Skin epidermis (tissue), 12 donors: Measurements from ENCODE around the gene KRT35.

Experiments
- H3K27ac ChIP-seq, 21 experiments: fragments of 200-600 bp; sonication (generic) in 11 of 21; one replicate each; pipeline ENCODE4 v1.5.0; 2020; ENCODE audit warnings: mild to moderate bottlenecking in 3 of 21, inconsistent platforms in 2 of 21, moderate library complexity in 2 of 21
- H3K4me3 ChIP-seq, 7 experiments: fragments of 200-600 bp; sonication (generic) in 2 of 7; one replicate each; pipeline ENCODE4 v1.5.0; 2020; ENCODE audit warnings: inconsistent platforms in 2 of 7, mild to moderate bottlenecking in 2 of 7, moderate library complexity in 1 of 7

KRT35 gene

DNA sequence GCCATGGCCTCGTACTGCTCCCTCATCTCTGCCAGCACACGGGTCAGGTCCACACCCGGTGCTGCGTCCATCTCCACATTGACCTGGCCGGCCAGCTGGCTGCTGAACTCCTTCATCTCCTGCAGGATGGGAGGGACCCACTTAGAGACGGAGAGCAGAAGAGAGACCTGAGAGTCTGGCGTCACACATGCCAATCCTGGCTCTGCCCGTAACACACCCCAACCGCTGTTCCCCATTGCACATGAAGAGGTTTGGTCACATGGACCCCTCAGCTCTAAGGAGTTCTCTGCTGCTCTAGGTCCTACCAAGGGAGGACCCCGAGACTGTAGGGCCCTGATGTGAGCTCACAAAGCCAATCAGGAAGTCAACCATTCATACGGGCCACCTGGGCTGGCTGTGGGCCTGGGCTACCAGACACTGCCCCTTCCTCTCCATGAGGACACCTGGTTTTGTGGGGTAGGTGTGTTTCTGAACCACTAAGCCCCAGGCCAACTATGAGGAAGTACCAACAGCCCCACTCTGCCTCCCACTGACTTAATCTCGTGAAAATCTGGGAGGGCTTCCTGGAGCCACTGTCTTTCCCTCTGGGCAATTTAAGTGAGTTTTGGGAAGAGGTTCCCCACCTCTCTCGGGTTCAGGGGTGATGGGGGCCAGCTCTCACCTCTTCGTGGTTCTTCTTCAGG is 35.3 kb upstream of the KRT35 start:
- peak overlapping the region in 5 of 7 experiments; percentile 4 to 49 (median 37) for H3K4me3 ChIP-seq
- H3K27ac ChIP-seq, result peak overlapping the region in 7 of 21 experiments; percentile 2 to 68 (median 29)

DNA sequence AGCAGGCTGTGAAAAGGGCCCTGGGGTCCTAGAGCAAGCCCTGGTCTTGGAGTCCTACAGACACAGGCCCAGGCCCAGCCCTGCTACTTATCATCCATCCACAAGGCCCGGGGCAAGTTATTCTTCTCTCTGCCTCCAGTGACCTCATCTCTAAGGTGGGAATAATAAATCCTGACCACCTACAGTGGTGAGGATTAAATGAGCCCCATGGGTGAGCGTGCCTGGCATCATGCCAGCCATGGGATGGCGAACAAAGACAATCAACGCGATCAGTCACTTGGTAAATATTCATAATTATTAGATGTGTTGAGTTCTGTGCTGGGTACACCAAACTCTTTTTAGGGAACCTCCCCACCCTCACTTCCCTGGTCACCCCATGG is 32.2 kb upstream of the KRT35 start:
- no peak overlapping the region for H3K27ac ChIP-seq
- H3K4me3 ChIP-seq, result no peak overlapping the region

DNA sequence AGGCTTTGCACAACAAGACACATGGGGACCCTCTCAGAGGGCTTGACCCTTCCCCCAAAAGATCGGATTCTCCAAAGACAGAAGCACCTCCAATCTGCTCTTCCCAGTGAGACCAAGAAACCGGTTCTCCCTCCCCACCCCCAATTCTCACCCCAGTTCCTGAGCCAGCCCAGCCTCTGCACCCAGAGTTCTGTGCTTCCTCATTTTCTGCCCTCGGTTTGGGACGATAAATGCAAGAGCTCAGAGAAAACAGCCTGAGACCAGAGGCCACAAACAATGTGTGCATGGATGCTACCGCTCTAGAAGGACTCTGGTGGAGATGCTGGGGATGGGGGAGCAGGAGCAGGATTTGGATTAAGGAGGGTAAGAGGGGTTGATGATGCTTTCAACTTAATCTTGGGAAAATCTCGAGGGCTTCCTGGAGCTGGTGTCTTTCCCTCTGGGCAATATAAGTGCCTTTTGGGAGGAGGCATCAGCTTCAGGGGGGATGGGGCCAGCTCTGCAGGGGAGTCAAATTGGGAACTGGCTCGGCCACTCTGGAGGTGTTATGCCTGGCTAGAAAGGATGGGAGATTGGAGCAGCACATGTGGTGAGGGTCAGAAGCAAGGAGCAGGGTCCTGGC is 31.7 kb upstream of the KRT35 start:
- H3K4me3 ChIP-seq, result no peak overlapping the region

DNA sequence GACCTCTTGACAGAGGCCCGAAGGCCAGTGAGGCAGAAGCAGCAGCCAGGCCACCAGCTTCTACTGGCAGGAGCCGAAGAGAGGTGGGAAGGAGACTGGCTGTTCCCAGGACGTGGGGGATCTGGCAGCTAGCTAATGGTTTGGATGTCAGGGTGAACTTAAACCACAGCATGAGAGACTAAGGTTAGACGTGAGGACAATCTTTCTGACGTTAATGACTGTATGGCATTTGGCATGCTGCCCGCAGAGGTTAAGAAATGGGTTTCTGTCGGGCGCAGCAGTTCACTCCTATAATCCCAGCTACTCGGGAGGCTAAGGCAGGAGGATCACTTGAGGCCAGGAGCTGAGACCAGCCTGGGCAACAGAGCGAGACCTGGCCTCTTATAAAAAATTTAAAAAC is 30.8 kb upstream of the KRT35 start:
- Histone ChIP-seq H3K27ac (no peak overlapping the region), H3K4me3 (no peak overlapping the region)

More for the DNA sequence above, 31.7 kb upstream of the KRT35 start:
- no peak overlapping the region for H3K27ac ChIP-seq

DNA sequence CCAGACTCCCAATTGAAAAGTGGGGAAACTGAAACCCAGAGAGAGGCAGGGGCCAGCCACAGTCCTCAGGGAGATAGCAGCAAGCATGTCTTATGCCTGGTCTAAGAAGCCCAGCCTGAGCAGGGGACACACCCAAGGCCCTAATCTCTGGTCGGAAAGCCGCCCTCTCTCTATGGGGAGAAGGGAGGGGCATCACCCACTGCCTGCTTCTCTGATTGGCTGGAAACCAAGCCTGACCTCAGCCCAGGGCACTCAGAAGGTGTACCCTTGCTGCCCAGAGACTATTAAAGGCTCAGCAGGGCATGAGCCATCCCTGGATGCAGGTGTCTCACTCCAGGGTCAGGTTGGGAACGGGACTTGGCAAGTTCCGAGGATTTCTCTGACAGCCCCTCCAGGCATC is 30.2 kb upstream of the KRT35 start:
- Histone ChIP-seq H3K4me3 (no peak overlapping the region), H3K27ac (no peak overlapping the region)

DNA sequence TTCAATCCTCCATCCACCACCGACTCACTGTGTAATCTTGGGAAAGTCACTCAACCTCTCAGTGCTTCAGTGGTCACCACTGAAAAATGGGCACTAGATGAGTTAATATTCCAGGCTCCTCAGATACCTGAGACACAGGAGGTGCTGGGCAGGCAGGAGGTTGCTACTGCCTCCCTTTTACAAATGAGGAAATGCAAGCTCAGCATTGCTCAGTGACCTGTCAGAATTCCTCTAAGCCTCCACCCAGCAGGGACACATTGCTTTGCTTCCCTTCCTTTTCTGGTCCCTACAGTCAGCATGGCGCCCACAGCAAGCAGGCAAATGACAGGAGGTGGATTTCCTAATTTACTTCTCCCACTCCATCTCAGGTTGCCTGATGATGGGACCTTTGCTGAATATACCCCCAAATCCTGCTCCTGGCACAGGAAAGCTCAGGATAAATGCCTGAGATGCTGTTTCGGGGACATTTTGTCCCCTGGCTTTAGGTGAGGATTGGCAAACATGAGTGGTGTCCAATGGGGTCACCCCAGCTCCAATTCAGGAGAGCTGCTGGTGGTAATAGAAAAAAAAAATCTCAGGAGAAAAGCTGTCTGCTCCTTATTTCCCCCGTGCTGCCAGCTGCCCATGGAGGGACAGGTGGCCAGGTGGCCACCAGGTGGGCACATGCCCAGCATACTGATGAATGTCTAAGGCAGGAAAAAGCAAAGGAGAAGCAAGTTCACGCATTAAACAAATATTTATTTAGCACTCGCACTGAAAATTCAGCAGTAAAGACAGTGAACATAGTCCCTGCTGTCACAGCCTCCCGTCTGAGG is 29.5 kb upstream of the KRT35 start:
- Histone ChIP-seq H3K27ac (no peak overlapping the region), H3K4me3 (no peak overlapping the region)

DNA sequence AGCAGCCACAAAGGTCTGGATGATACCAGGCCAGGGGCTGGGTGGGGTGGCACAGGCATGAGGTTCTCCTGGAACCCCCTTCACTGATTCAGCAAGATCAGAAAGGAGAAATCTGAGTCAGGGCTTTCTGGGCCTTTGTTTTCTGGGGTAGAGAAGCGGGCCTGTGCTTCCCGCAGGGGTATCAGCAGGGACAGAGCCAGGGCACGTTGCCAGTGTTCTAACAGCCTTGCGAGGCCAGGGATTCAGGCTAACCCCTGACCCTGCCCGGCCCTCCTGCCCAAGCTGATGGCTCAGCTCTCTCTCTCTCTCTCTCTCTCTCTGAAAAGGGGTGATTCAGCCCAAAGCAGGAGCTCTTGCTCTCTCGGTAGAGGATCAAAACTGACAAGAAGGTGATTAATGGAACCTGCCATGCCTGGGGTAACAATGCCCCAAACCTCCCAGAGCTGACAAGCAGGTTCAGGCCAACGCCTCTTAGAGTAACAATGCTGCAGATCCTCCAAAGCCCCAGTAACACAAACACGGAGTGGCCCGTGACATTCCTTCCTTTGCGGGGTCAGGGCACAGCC is 26.4 kb upstream of the KRT35 start:
- no peak overlapping the region for H3K4me3 ChIP-seq
- H3K27ac ChIP-seq, result peak overlapping the region in 1 of 21 experiments; percentile 14

DNA sequence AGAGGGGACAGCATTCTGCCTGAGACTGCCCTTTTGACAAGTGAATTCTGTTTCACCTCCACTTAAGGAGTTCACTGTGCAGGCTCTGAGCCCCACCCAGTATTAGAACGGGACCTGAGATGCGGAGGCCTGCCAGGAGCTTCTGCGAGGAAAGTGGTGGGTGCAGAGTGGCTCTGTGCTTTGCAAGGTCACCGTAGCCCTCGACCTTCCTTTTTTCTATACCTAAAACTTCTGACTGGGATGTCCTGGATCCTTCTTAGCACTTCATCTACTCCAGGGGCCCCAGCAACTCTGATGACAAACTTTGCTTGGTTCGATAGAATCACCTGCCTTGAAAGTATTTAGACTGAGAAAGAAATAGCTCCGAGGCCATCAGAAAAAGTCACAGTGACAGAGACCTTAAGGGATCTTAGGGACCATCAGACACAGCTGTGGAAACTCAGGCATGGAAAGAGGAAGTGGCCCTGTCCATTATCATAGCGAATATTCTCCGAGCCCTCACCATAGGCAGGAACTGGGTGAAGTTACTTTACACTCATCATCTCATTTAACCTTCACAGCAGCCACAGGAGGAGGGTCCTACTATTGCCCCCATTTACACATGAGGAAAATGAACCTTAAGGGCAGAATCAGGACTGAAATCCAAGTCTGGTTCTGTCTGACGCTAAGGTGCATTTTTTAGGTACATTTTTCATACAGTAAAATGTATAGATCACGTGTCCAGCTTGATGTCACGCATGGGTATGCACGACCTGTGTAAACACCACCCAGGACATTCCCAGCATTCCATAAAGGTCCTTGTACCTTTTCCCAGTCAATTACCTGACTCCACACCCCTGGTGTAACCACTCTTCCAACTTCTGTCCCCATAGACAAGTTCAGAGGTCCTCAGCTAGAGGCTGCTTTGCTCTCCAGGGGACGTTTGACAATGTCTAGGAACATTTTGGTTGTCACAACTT is 25.1 kb upstream of the KRT35 start:
- H3K4me3 ChIP-seq, result no peak overlapping the region

DNA sequence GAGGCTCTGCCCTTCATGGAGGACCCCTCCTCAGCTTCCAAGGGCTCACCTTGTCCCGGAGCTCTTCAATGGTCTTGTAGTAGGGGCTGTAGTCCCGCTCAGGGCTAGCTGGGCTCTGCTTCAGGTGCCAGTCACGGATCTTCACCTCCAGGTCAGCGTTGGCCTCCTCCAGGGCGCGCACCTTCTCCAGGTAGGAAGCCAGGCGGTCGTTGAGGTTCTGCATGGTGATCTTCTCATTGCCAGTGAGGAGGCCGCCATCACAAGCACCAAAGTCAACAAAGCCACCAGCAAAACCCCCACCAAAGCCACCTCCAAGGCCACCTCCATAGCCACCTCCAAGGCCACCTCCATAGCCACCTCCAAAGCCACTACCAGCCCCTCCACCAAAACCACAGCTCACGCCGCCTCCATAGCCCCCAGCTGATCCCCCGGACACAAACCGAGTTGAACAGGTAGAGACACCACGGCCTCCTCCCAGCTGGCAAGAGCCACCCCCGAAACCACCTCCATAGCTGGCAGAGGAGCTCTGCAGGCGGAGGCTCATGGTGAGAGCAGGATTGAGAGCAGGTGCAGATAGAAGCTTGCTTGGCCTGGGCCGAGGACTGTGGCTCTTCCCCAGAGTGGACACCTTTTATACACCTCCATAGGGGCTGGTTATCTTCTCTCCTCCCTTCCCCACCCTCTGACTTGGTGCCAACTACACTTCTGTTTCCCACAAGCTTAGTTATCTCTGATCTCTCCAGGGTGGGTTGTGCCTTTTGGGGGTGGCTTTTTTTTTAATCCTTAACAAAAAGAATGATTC is 24.3 kb upstream of the KRT35 start, which contains the start of gene KRT13:
Gene KRT13, minus strand, starts transcription at position 606 of the 802 bp plus-strand sequence. Its CDS starts 62 bp downstream, at position 544.
- H3K4me3 ChIP-seq, result no peak within 1 kb of the TSS
- H3K27ac ChIP-seq, result no peak within 1 kb of the TSS

More for the DNA sequence above, 25.1 kb upstream of the KRT35 start:
- H3K27ac ChIP-seq, result no peak overlapping the region

DNA sequence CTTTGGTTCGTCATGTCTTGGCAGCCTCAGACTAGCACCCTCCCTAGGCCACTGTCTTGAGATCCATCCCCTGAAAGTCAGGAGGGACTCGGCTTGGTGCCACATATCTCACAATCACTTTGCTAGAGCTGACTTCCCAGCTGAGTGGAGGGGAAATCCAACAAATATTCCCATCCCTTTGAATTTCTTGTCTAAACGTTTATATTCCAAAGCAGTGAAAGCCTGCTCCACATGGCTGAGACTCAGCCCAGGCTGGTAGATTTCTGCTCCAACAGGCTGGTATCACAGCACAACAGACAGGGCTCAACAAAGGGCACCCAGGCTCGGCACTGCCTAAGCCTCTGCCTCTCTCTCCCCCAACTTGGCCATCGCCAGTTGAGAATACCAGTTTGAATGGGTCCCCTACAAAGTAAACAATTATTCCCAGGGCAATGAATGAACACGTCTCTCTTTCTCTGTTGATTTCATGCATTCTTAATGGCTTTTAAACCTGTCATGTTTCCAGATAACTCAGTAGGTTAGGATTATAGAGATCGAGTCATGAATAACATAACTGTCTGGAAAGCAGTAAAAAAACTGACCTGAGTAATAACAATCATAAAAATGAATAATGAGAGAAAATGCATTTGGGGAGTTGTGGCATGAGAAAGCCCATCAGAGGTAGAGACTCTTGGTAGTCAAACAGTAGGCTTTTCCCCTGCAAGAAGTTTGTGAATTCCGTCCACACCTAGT is 23.5 kb upstream of the KRT35 start:
- no peak overlapping the region for H3K27ac ChIP-seq
- H3K4me3 ChIP-seq, result no peak overlapping the region

DNA sequence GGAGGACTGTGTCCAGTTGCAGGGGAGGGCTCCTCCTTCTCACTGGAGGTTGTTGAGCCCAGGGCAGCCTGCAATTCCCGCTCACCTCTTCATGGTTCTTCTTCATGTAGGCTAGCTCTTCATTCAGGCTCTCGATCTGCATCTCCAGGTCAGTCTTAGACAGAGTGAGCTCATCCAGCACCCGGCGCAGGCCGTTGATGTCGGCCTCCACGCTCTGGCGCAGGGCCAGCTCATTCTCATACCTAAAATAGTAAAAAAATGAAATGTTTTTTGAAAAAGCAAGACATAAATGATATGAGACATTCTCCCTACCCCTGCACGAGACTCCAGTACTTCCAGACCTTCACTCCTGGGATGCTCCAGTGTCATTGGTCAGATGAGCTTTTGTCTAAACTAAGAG is 22.3 kb upstream of the KRT35 start:
- Histone ChIP-seq H3K4me3 (no peak overlapping the region), H3K27ac (no peak overlapping the region)

DNA sequence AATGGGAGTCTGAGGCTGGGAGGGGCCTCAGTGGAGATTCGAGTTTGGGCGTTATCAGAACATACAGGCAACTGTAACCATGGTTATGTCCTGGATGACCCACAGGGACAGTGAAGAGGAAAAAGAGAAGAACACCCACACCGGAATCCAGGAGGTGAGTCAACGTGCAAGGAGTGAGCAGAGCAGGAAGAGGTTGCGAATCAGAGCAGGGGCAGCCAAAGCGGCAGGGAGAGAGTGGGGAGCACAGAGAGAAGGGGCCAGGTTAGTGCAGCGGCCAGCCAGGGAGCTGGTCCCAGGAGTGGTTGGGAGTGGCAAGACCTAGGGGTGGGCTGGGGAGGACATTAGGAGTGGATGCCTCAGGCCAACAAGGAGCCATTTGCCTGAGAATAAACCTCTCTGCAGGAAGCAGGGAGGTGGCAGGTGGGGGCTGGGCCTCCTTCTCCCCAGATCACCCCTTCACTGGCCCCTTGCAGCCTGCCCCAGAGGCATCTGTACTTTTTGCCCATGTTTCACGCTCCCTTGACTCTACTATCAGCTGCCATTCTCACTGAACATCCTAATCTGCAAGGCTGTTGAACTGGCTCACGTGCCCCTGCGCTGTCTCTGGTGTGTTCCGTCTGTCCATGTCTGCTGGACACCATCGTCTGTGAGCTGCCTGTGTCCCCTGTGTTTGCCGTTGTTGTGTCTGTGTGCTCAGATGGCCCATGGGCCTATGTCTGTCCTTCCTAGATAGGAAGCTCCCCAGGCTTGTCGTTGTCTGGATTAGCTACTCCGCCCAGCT is 19.4 kb upstream of the KRT35 start:
- Histone ChIP-seq H3K4me3 (no peak overlapping the region), H3K27ac (peak overlapping the region in 2 of 21 experiments; percentile 8 to 26)

DNA sequence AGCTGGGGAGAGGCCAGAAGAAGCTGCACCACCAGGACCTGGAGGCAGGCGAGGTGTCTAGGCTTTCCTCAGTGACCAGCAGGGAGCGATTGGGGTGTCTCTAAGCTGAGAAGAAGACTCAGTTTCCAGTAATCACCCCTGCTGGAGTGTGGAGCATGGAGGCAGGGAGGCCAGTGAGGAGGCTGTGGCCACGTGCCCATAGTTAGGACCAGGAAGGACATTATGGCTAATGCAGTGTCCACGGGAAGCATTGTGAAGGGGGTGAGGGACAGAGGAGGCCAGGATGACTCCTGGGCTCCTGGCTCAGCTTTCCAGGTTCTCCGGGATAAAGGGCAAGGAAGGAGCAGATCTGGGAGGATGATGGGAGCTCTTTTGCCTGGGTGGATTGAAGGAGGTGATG is 18.8 kb upstream of the KRT35 start:
- no peak overlapping the region for H3K27ac ChIP-seq
- no peak overlapping the region for H3K4me3 ChIP-seq

DNA sequence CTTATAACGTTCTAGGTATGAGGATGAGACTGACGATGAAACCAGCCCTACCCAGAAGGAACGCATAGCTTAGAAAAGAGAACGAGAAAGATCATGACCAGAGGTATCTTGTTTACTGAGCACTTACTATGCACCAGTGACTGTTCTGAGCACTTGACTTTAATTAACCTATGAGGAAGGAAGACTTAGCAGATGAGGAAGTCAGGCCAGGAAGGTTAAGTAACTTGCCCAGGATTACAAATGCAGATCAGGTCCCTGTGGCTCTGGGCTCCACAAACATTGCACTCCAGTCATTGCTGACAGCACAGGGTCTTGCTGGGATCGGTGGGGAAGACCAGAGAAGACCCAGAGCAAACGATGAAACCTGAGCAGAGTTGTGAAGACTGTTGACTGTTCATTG is 17.3 kb upstream of the KRT35 start:
- no peak overlapping the region for H3K4me3 ChIP-seq
- H3K27ac ChIP-seq, result peak overlapping the region in 4 of 21 experiments; percentile 1 to 70 (median 57)

DNA sequence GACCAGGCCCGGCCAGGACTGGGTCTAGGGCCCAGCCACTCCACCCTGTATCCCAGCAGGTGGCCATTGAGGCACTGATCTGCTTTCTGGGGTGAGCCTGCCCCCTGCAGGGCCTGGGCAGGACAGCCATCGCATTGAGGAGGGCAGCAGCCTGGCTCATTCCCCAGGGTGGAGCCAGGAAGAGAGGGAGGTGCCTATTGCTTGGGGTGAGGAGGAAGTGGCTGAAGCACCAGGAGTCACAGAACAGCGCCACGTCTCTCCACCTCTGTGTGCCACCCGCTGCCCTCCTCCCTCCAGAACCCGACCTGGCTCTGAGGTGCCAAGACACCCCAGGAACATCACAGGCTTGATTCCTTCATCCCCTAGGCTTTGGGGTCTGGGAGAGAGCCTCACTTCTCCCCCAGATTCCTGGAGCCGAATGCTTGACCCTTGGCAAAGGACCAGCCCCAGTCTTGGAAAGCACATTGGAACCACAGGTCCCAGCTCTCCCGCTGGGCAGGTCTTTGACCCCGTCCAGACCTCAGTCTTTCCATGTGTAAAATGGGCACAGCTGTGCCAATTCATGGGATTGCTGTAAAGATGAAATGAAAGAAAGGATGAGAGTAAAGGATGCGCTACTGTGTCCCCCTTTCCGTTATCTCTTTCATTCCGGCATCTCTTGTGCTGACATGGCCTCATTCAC is 16.0 kb upstream of the KRT35 start:
- H3K27ac ChIP-seq, result peak overlapping the region in 3 of 21 experiments; percentile 10 to 70 (median 35)
- no peak overlapping the region for H3K4me3 ChIP-seq

DNA sequence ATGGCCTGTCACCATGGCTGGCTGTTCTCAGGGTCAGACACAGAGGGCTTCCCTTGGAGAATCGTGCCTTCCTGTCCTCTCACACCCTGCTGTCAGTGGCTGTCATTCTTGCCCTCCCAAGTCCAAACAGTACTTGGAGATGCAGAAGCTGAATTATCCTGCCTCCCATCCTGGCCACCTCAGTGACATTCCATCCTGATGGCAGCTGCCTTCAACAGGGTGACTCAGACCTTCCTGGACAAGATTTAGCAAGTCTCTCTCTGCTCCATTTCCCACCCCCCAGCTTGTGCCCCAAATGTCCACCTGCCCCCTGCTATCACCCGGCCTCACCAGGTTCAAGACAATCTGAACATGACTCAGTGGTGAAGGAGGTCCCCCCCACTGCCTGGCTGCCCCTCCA is 13.6 kb upstream of the KRT35 start:
- Histone ChIP-seq H3K27ac (no peak overlapping the region), H3K4me3 (no peak overlapping the region)
